Activated CD4-positive, alpha-beta T cell treated with anti-CD3 and anti-CD28 coated beads, Interleukin-2, amount 10 ng/mL, durations not matched to agents 24 days and 14 days (primary cell): ENCODE measurements around the gene RHOA. TPM values are rescaled to one million over a fixed set of nuclear protein-coding genes. Genes with fewer than 3 reads are reported as not detected.
"Not testable (repeated sequence)": the region's sequence is repeated elsewhere in the genome, so short reads cannot be mapped to it uniquely, and the experiment has no call there.

Source experiments
- DNase-seq: peaks from one replicate; pipeline ENCODE4 v3.0.0; 2022
- H3K27ac Mint-ChIP-seq: one replicate; pipeline ENCODE4 v1.8.0; 2022; ENCODE audit warnings: mild to moderate bottlenecking, mixed read lengths
- H3K27me3 Mint-ChIP-seq: one replicate; pipeline ENCODE4 v1.8.0; 2022; ENCODE audit warnings: mixed read lengths
- H3K36me3 Mint-ChIP-seq: one replicate; pipeline ENCODE4 v1.8.0; 2022; ENCODE audit warnings: low read depth, mild to moderate bottlenecking, mixed read lengths
- H3K4me1 Mint-ChIP-seq: one replicate; pipeline ENCODE4 v1.8.0; 2021; ENCODE audit warnings: mixed read lengths
- H3K4me3 Mint-ChIP-seq: one replicate; pipeline ENCODE4 v1.8.0; 2022; ENCODE audit warnings: mild to moderate bottlenecking, moderate library complexity, mixed read lengths
- H3K9me3 Mint-ChIP-seq: one replicate; pipeline ENCODE4 v1.8.0; 2021; ENCODE audit warnings: mixed read lengths
- intact Hi-C: fragments of 100-400 bp; cut with micrococcal nuclease; formaldehyde crosslinking; loops from one replicate; pipeline ENCODE4 v1.15.1; 2023
- total RNA-seq: library from RNA; stranded (reverse); gene quantifications from 2 replicates; pipeline ENCODE4 v1.2.3, GENCODE V29; 2022

RHOA gene
- total RNA-seq, 1 donor from 2014 or later: 391 TPM

GRCh38 chr3:49346797-49347251 lies 65.0 kb downstream of the RHOA start:
- H3K27ac Mint-ChIP-seq: no peak overlapping the region
- no peaks in the 10 kb centered on the region for H3K9me3 Mint-ChIP-seq

GRCh38 chr3:49343163-49343562 lies 68.6 kb downstream of the RHOA start:
- Mint-ChIP-seq H3K27ac (no peak overlapping the region), H3K4me1 (peaks cover 39% of the 10 kb centered on the region), H3K4me3 (no peak overlapping the region), H3K9me3 (no peaks in the 10 kb centered on the region), H3K27me3 (no peaks in the 10 kb centered on the region), H3K36me3 (peaks cover 8% of the 10 kb centered on the region)
- intact Hi-C loops: loop anchor here (10.0 kb wide), 1 partner anchor 178 kb away; the partner anchor contains the start of gene CCDC71
- no peak for DNase-seq

More at GRCh38 chr3:49346797-49347251, 65.0 kb downstream of the RHOA start:
- Mint-ChIP-seq H3K36me3 (peaks cover 2% of the 10 kb centered on the region), H3K27me3 (no peaks in the 10 kb centered on the region), H3K4me3 (no peak overlapping the region), H3K4me1 (peaks cover 19% of the 10 kb centered on the region)
- intact Hi-C loops: loop anchor here (10.0 kb wide), 1 partner anchor 182 kb away; the partner anchor contains the start of gene CCDC71
- DNase-seq: no peak

- H3K36me3 Mint-ChIP-seq: peaks cover 13% of the 10 kb centered on the region
- H3K4me1 Mint-ChIP-seq: peaks cover 42% of the 10 kb centered on the region
- H3K27ac Mint-ChIP-seq: peak overlapping the region; percentile 95
- no peak for DNase-seq
- no peaks in the 10 kb centered on the region for H3K27me3 Mint-ChIP-seq
- H3K4me3 Mint-ChIP-seq: peak overlapping the region; percentile 29
- intact Hi-C loops: loop anchor here (10.0 kb wide), 1 partner anchor 177 kb away; the partner anchor contains the start of gene CCDC71
- no peaks in the 10 kb centered on the region for H3K9me3 Mint-ChIP-seq
These were observed 69.8 kb downstream of the RHOA start for GRCh38 chr3:49341996-49342395.

- peak within 1 kb of the TSS; percentile 98 for H3K27ac Mint-ChIP-seq
- H3K27me3 Mint-ChIP-seq: no peaks in the 10 kb centered on the region
- peaks cover 43% of the 10 kb centered on the region for H3K4me1 Mint-ChIP-seq
- H3K36me3 Mint-ChIP-seq: peaks cover 17% of the 10 kb centered on the region
- no peaks in the 10 kb centered on the region for H3K9me3 Mint-ChIP-seq
- DNase-seq: peak; percentile 98
- intact Hi-C loops: loop anchor here (1.0 to 10.0 kb wide), 9 partner anchors 18 to 246 kb away; partner anchors contain the start of genes C3orf62, CCDC71, DAG1 and GPX1
- H3K4me3 Mint-ChIP-seq: peak within 1 kb of the TSS; percentile 97
These were observed 71.6 kb downstream of the RHOA start, which contains the start of gene USP4 for GRCh38 chr3:49339941-49340800. Gene USP4, minus strand, starts transcription at chr3:49340053. Its CDS starts 29 bp downstream, at chr3:49340024.

GRCh38 chr3:49339581-49339940 lies 72.2 kb downstream of the RHOA start:
- Mint-ChIP-seq H3K27ac (peak overlapping the region; percentile 98), H3K4me1 (peaks cover 44% of the 10 kb centered on the region), H3K9me3 (no peaks in the 10 kb centered on the region), H3K4me3 (peak overlapping the region; percentile 97), H3K36me3 (peaks cover 23% of the 10 kb centered on the region), H3K27me3 (no peaks in the 10 kb centered on the region)
- intact Hi-C loops: no loop called here
- DNase-seq: peak; percentile 81

- no peak for DNase-seq
- H3K36me3 Mint-ChIP-seq: peaks cover 48% of the 10 kb centered on the region
- no peaks in the 10 kb centered on the region for H3K9me3 Mint-ChIP-seq
- intact Hi-C loops: no loop called here
- no peak overlapping the region for H3K27ac Mint-ChIP-seq
- H3K4me1 Mint-ChIP-seq: peaks cover 25% of the 10 kb centered on the region
- no peak overlapping the region for H3K4me3 Mint-ChIP-seq
- H3K27me3 Mint-ChIP-seq: no peaks in the 10 kb centered on the region
These were observed 77.7 kb downstream of the RHOA start for GRCh38 chr3:49333916-49334633.

- H3K36me3 Mint-ChIP-seq: peaks cover 52% of the 10 kb centered on the region
- H3K27me3 Mint-ChIP-seq: no peaks in the 10 kb centered on the region
- intact Hi-C loops: no loop called here
- peaks cover 20% of the 10 kb centered on the region for H3K4me1 Mint-ChIP-seq
- peak overlapping the region; percentile 46 for H3K27ac Mint-ChIP-seq
- DNase-seq: peak; percentile 65
- peak overlapping the region; percentile 43 for H3K4me3 Mint-ChIP-seq
- H3K9me3 Mint-ChIP-seq: no peaks in the 10 kb centered on the region
These were observed 78.7 kb downstream of the RHOA start for GRCh38 chr3:49333091-49333490.

GRCh38 chr3:49329186-49329585 lies 82.6 kb downstream of the RHOA start:
- no peaks in the 10 kb centered on the region for H3K9me3 Mint-ChIP-seq
- peaks cover 9% of the 10 kb centered on the region for H3K4me1 Mint-ChIP-seq
- no peak overlapping the region for H3K27ac Mint-ChIP-seq
- no peak overlapping the region for H3K4me3 Mint-ChIP-seq
- peaks cover 64% of the 10 kb centered on the region for H3K36me3 Mint-ChIP-seq
- intact Hi-C loops: no loop called here
- H3K27me3 Mint-ChIP-seq: no peaks in the 10 kb centered on the region
- no peak for DNase-seq

GRCh38 chr3:49328350-49328749 lies 83.4 kb downstream of the RHOA start:
- intact Hi-C loops, H3K4me3 Mint-ChIP-seq, H3K27me3 Mint-ChIP-seq, H3K27ac Mint-ChIP-seq, H3K4me1 Mint-ChIP-seq, H3K9me3 Mint-ChIP-seq, DNase-seq: not testable (repeated sequence)
- peaks cover 64% of the 10 kb centered on the region for H3K36me3 Mint-ChIP-seq

GRCh38 chr3:49327485-49327884 lies 84.3 kb downstream of the RHOA start:
- Mint-ChIP-seq H3K4me3 (no peak overlapping the region), H3K27ac (no peak overlapping the region), H3K9me3 (no peaks in the 10 kb centered on the region), H3K36me3 (peaks cover 59% of the 10 kb centered on the region), H3K27me3 (no peaks in the 10 kb centered on the region), H3K4me1 (peaks cover 2% of the 10 kb centered on the region)
- no peak for DNase-seq
- intact Hi-C loops: no loop called here

GRCh38 chr3:49324768-49325167 lies 87.0 kb downstream of the RHOA start:
- Mint-ChIP-seq H3K4me1 (peaks cover 3% of the 10 kb centered on the region), H3K36me3 (peaks cover 67% of the 10 kb centered on the region), H3K4me3 (no peak overlapping the region), H3K27me3 (no peaks in the 10 kb centered on the region), H3K9me3 (no peaks in the 10 kb centered on the region), H3K27ac (no peak overlapping the region)
- DNase-seq: no peak
- intact Hi-C loops: no loop called here

GRCh38 chr3:49316696-49317457 lies 94.9 kb downstream of the RHOA start:
- H3K4me1 Mint-ChIP-seq: peaks cover 8% of the 10 kb centered on the region
- H3K9me3 Mint-ChIP-seq: no peaks in the 10 kb centered on the region
- H3K27ac Mint-ChIP-seq: no peak overlapping the region
- intact Hi-C loops: no loop called here
- H3K4me3 Mint-ChIP-seq: no peak overlapping the region
- peaks cover 43% of the 10 kb centered on the region for H3K36me3 Mint-ChIP-seq
- H3K27me3 Mint-ChIP-seq: no peaks in the 10 kb centered on the region
- DNase-seq: no peak

- H3K27ac Mint-ChIP-seq: peak overlapping the region; percentile 41
- H3K9me3 Mint-ChIP-seq: no peaks in the 10 kb centered on the region
- no peak overlapping the region for H3K4me3 Mint-ChIP-seq
- H3K36me3 Mint-ChIP-seq: peaks cover 46% of the 10 kb centered on the region
- no peak for DNase-seq
- peaks cover 8% of the 10 kb centered on the region for H3K4me1 Mint-ChIP-seq
- intact Hi-C loops: no loop called here
- H3K27me3 Mint-ChIP-seq: no peaks in the 10 kb centered on the region
These were observed 97.7 kb downstream of the RHOA start for GRCh38 chr3:49313896-49314688.
